T-cell (primary cell): ENCODE measurements around the gene PHLDB3. TPM values are rescaled to one million over a fixed set of nuclear protein-coding genes. Genes with fewer than 3 reads are reported as not detected.
A peak's percentile ranks its signal among the peaks of the same experiment; 100 is the strongest.
"Not testable (repeated sequence)": the region's sequence is repeated elsewhere in the genome, so short reads cannot be mapped to it uniquely, and the experiment has no call there.

Experiments
- ATAC-seq, 4 experiments: fragments of 200-7000 bp in 3 of 4; fragments of 150-1000 bp in 1 of 4; cut with Tn5 transposase; replicated peaks in 1 of 4; 1 replicate in 3 of 4; 2 replicates in 1 of 4; pipeline ENCODE4 v1.10.0; 2021; ENCODE audit warnings: moderate library complexity in 3 of 4, mild to moderate bottlenecking in 2 of 4, moderate number of reproducible peaks in 1 of 4
- CTCF ChIA-PET, 2 donors: fragments of 300-600 bp; sonication (Branson Sonifier 250); formaldehyde crosslinking; loops; one replicate each; lab custom pipeline; 2022; ENCODE audit warnings: antibody characterized with exemption in 2 of 2; lab: Charles Lee
- POLR2A ChIA-PET, 2 donors: fragments of 300-600 bp; sonication (Branson Sonifier 250); formaldehyde crosslinking; loops; one replicate each; lab custom pipeline; 2022; ENCODE audit warnings: antibody characterized with exemption in 2 of 2; lab: Charles Lee
- DNase-seq, 35 experiments: peaks; one replicate each; pipeline versions ENCODE4 v3.0.0 to v3.0.0-alpha.2; 2013 to 2023
- H3K27ac ChIP-seq: one replicate; pipeline ENCODE4 v1.5.1; 2013; ENCODE audit warnings: low read length
- H3K27me3 ChIP-seq, 2 experiments: replicated peaks in 1 of 2; 1 replicate in 1 of 2; 2 replicates in 1 of 2; pipeline versions ENCODE4 v1.6.1 to v1.7.0; 2013; ENCODE audit warnings: low read length in 1 of 2, mixed read lengths in 1 of 2; ENCODE audit not compliant: control insufficient read depth in 2 of 2, insufficient read depth in 2 of 2; ENCODE audit errors: extremely low read depth in 1 of 2
- H3K36me3 ChIP-seq, 2 donors: 1 replicate in 1 of 2; 2 replicates in 1 of 2; pipeline versions ENCODE4 v1.6.1 to v1.7.0; 2013; ENCODE audit warnings: low read length in 1 of 2; ENCODE audit not compliant: control insufficient read depth in 2 of 2, insufficient read depth in 1 of 2; ENCODE audit errors: extremely low read depth in 1 of 2
- H3K4me1 ChIP-seq, 2 experiments: 1 replicate in 1 of 2; 2 replicates in 1 of 2; pipeline versions ENCODE4 v1.6.1 to v1.7.0; 2013; ENCODE audit warnings: low read length in 2 of 2, mixed read lengths in 1 of 2; ENCODE audit not compliant: insufficient read depth in 2 of 2, control insufficient read depth in 1 of 2; ENCODE audit errors: extremely low read depth in 1 of 2
- H3K4me3 ChIP-seq, 2 donors: 1 replicate in 1 of 2; 2 replicates in 1 of 2; pipeline versions ENCODE4 v1.5.1 to v1.7.0; 2013; ENCODE audit warnings: mild to moderate bottlenecking in 2 of 2, low read length in 1 of 2, moderate library complexity in 1 of 2; ENCODE audit not compliant: control insufficient read depth in 1 of 2; ENCODE audit errors: extremely low read depth in 1 of 2
- H3K9me3 ChIP-seq: 2 replicates; pipeline ENCODE4 v1.7.0; 2013
- H3K27ac Mint-ChIP-seq, 2 donors: one replicate each; pipeline ENCODE4 v1.8.0; 2020 to 2021; ENCODE audit warnings: mild to moderate bottlenecking in 2 of 2, mixed read lengths in 2 of 2
- H3K27me3 Mint-ChIP-seq, 2 donors: one replicate each; pipeline ENCODE4 v1.8.0; 2021 to 2022; ENCODE audit warnings: mixed read lengths in 2 of 2
- H3K36me3 Mint-ChIP-seq: one replicate; pipeline ENCODE4 v1.8.0; 2021; ENCODE audit warnings: mixed read lengths
- H3K4me1 Mint-ChIP-seq, 3 donors: one replicate each; pipeline ENCODE4 v1.8.0; 2020 to 2022; ENCODE audit warnings: mixed read lengths in 3 of 3, mild to moderate bottlenecking in 1 of 3
- H3K4me3 Mint-ChIP-seq, 3 donors: one replicate each; pipeline ENCODE4 v1.8.0; 2020 to 2022; ENCODE audit warnings: mild to moderate bottlenecking in 3 of 3, mixed read lengths in 3 of 3, moderate library complexity in 3 of 3
- H3K9me3 Mint-ChIP-seq, 3 donors: one replicate each; pipeline ENCODE4 v1.8.0; 2020 to 2022; ENCODE audit warnings: mixed read lengths in 3 of 3
- WGBS: methylation state at CpG from one replicate; pipeline ENCODE4 v1.1.5; 2013; ENCODE audit warnings: missing lambda C conversion rate; ENCODE audit not compliant: insufficient coverage; 5-methylcytosine and 5-hydroxymethylcytosine counted together
- total RNA-seq, 35 experiments: library from RNA in 6 of 35; stranded (reverse) in 6 of 35; fragments of 120-200 nt in 1 of 35; gene quantifications; one replicate each; pipeline versions ENCODE4 v1.2.1 to v1.2.4 and lab custom pipeline; 2013 to 2026

PHLDB3 gene
- total RNA-seq, 5 donors from 2014 or later (not counting 1 experiment from before 2014, with no cell fraction given), result 39.4 to 61.0 (median 53.9) TPM

DNA sequence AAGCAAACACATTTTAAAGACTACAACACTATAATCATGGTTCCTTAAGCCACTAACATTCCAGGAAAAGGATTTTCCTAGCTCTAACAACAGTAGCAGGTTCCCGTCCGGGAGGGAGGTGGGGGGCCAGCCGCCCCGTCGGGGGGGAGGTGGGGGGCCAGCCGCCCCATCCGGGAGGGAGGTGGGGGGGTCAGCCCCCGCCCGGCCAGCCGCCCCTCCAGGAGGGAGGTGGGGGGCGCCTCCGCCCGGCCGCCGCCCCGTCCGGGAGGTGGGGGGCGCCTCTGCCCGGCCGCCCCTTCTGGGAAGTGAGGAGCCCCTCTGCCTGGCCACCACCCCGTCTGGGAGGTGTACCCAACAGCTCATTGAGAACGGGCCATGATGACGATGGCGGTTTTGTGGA lies 43.4 kb upstream of the PHLDB3 start:
- CTCF ChIA-PET, H3K27me3 ChIP-seq, ATAC-seq, H3K27ac Mint-ChIP-seq, H3K4me1 Mint-ChIP-seq, H3K4me3 Mint-ChIP-seq, H3K9me3 ChIP-seq, POLR2A ChIA-PET, DNase-seq, H3K9me3 Mint-ChIP-seq, H3K27me3 Mint-ChIP-seq, H3K4me1 ChIP-seq, H3K27ac ChIP-seq, H3K4me3 ChIP-seq: not testable (repeated sequence)
- peaks cover 45% of the 10 kb centered on the region for H3K36me3 Mint-ChIP-seq
- no CpG with 5 or more reads among the region's 24 CpGs for WGBS
- H3K36me3 ChIP-seq, result peaks cover 27 to 66% of the 10 kb centered on the region in 2 donors

- POLR2A ChIA-PET, result no interaction called here
- CTCF ChIA-PET, result interaction anchor here in 1 of 2 donors (0.5 kb wide), 1 partner anchor 11 kb away, joined by 3 read pairs; no protein-coding TSS in a partner anchor
- Histone ChIP-seq H3K4me3 (no peak overlapping the region), H3K9me3 (no peaks in the 10 kb centered on the region), H3K27ac (no peak overlapping the region), H3K4me1 (no peaks in the 10 kb centered on the region), H3K27me3 (no peaks in the 10 kb centered on the region), H3K36me3 (peaks cover 29 to 66% of the 10 kb centered on the region in 2 donors)
- no peaks in the 10 kb centered on the region for H3K4me1 Mint-ChIP-seq
- WGBS, result 100% methylated on average over 2 of the region's 3 CpGs
- no peaks in the 10 kb centered on the region for H3K9me3 Mint-ChIP-seq
- ATAC-seq (no peak), DNase-seq (no peak)
- peaks cover 47% of the 10 kb centered on the region for H3K36me3 Mint-ChIP-seq
- no peaks in the 10 kb centered on the region for H3K27me3 Mint-ChIP-seq
- no peak overlapping the region for H3K27ac Mint-ChIP-seq
- no peak overlapping the region for H3K4me3 Mint-ChIP-seq
Observed at GRCh38 chr19:43546581-43546980, 42.0 kb upstream of the PHLDB3 start.

DNA sequence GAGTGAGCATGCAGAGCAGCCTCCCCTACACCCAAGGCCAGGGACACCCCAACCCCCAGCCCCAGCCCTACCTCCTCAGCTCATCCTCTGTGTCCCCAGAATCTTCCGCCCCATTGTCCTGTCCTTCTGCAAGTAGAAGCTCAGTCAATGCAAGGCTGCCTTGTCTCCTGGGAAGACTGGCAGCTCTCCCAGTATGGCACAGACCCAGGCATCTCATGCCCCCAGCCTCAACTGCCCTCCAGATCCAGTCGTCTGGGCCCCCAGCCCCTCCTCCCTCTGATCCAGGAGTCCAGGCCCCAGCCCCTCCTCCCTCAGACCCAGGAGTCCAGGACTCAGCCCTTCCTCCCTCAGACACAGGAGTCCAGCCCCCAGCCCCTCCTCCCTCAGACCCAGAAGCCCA lies 41.4 kb upstream of the PHLDB3 start:
- H3K4me1 Mint-ChIP-seq, result no peaks in the 10 kb centered on the region
- CTCF ChIA-PET, result interaction anchor here in 1 of 2 donors (0.5 kb wide), 1 partner anchor 11 kb away, joined by 3 read pairs; no protein-coding TSS in a partner anchor
- Histone ChIP-seq H3K27ac (no peak overlapping the region), H3K4me3 (no peak overlapping the region), H3K27me3 (no peaks in the 10 kb centered on the region), H3K36me3 (peaks cover 29 to 62% of the 10 kb centered on the region in 2 donors), H3K9me3 (no peaks in the 10 kb centered on the region), H3K4me1 (no peaks in the 10 kb centered on the region)
- H3K4me3 Mint-ChIP-seq, result no peak overlapping the region
- ATAC-seq (no peak), DNase-seq (no peak)
- WGBS, result 97% methylated on average over 2 of the region's 2 CpGs
- H3K27me3 Mint-ChIP-seq, result no peaks in the 10 kb centered on the region
- H3K36me3 Mint-ChIP-seq, result peaks cover 44% of the 10 kb centered on the region
- no peaks in the 10 kb centered on the region for H3K9me3 Mint-ChIP-seq
- H3K27ac Mint-ChIP-seq, result peak overlapping the region in 1 of 2 donors; percentile 22
- POLR2A ChIA-PET, result no interaction called here

GRCh38 chr19:43545276-43545675 lies 40.7 kb upstream of the PHLDB3 start:
- H3K9me3 ChIP-seq, result no peaks in the 10 kb centered on the region
- no peak for DNase-seq
- no peak overlapping the region for H3K27ac ChIP-seq
- no peak for ATAC-seq
- H3K4me3 ChIP-seq, result no peak overlapping the region
- WGBS, result 89% methylated on average over 5 of the region's 5 CpGs
- H3K27ac Mint-ChIP-seq, result peak overlapping the region in 1 of 2 donors; percentile 31
- no peaks in the 10 kb centered on the region for H3K27me3 ChIP-seq
- no peaks in the 10 kb centered on the region for H3K27me3 Mint-ChIP-seq
- H3K4me1 Mint-ChIP-seq, result no peaks in the 10 kb centered on the region
- ChIA-PET POLR2A (no interaction called here), CTCF (no interaction called here)
- no peaks in the 10 kb centered on the region for H3K9me3 Mint-ChIP-seq
- H3K36me3 Mint-ChIP-seq, result peaks cover 44% of the 10 kb centered on the region
- no peaks in the 10 kb centered on the region for H3K4me1 ChIP-seq
- no peak overlapping the region for H3K4me3 Mint-ChIP-seq
- H3K36me3 ChIP-seq, result peaks cover 25 to 55% of the 10 kb centered on the region in 2 donors

DNA sequence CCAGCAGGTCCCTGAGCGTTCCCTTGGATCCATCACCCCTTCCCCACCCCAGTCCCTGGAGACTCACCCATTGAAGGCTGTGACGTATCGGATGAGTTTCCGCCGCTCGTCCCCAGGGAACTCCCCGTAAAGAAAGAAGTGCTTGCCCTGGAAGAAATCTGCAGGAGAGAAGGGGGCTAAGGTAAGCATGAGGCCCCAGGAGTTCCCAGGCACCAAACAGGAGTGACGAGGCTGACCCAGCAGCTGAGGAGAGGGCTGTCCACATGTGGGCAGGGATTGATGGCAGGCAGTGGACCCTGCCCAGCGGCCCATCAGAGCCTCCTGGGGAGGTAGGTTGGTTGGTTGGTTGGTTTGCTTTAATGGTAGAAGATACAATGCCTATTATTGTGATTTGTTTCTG lies 39.5 kb upstream of the PHLDB3 start:
- H3K27ac Mint-ChIP-seq, result no peak overlapping the region
- ATAC-seq (no peak), DNase-seq (no peak)
- no peaks in the 10 kb centered on the region for H3K9me3 ChIP-seq
- H3K4me3 Mint-ChIP-seq, result no peak overlapping the region
- H3K36me3 ChIP-seq, result peaks cover 25 to 46% of the 10 kb centered on the region in 2 donors
- no peaks in the 10 kb centered on the region for H3K4me1 Mint-ChIP-seq
- H3K36me3 Mint-ChIP-seq, result peaks cover 48% of the 10 kb centered on the region
- peaks cover 3 to 4% (median 3%) of the 10 kb centered on the region in 3 donors for H3K9me3 Mint-ChIP-seq
- H3K27ac ChIP-seq, result no peak overlapping the region
- WGBS, result 100% methylated on average over 7 of the region's 9 CpGs
- ChIA-PET CTCF (no interaction called here), POLR2A (no interaction called here)
- no peak overlapping the region for H3K4me3 ChIP-seq
- no peaks in the 10 kb centered on the region for H3K27me3 Mint-ChIP-seq
- no peaks in the 10 kb centered on the region for H3K27me3 ChIP-seq
- H3K4me1 ChIP-seq, result no peaks in the 10 kb centered on the region

DNA sequence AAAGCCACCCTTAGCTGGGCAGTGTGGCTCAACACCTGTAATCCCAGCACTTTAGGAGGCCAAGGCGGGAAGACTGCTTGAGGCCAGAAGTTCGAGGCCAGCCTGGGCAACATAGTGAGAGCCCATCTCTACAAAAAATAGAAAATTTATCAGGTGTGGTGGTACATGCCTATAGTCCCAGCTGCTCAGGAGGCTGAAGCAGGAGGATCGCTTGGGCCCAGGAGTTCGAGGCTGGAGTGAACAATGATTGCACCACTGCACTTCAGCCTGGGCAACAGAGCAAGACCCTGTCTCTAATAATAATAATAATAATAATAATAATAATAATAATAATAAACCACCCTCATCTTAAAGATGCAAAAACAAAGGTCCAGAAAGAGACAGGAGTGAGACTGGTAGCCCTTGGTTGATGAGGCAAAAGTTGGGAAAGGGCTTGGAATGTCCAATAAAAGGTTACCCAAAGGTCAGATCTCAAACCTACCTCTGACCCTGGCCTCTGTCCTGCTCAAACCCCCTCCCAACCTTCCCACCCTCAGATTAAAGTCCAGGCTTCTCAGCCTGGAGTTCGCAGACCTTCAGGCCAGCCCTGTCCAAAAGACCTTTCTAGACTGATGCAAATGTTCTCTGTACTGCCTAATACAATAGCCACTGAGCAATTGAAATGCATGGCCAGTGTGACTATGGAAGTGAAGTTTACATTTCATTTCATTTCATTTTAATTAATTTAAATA lies 37.5 kb upstream of the PHLDB3 start:
- POLR2A ChIA-PET, result no interaction called here
- Histone ChIP-seq H3K36me3 (peaks cover 32 to 49% of the 10 kb centered on the region in 2 donors), H3K4me3 (no peak overlapping the region), H3K27ac (no peak overlapping the region), H3K4me1 (no peaks in the 10 kb centered on the region), H3K27me3 (no peaks in the 10 kb centered on the region), H3K9me3 (no peaks in the 10 kb centered on the region)
- Mint-ChIP-seq H3K27ac (no peak overlapping the region), H3K27me3 (no peaks in the 10 kb centered on the region), H3K4me1 (no peaks in the 10 kb centered on the region), H3K4me3 (no peak overlapping the region), H3K9me3 (peaks cover 5 to 10% (median 6%) of the 10 kb centered on the region in 3 donors), H3K36me3 (peaks cover 57% of the 10 kb centered on the region)
- ATAC-seq (no peak), DNase-seq (no peak)
- CTCF ChIA-PET, result no interaction called here
- WGBS, result no CpG with 5 or more reads among the region's 5 CpGs
